ENCODE results near the gene PAPOLG.
"Not testable (repeated sequence)": the region's sequence is repeated elsewhere in the genome, so short reads cannot be mapped to it uniquely, and the experiment has no call there.

PAPOLG gene

GRCh38 chr2:60821587-60822302 lies 65.7 kb downstream of the PAPOLG start:
- in situ Hi-C loops (cut with MboI; ENCODE audit: low sequenced_read_pairs): no loop called here

- in situ Hi-C loops (cut with MboI; ENCODE audit: low sequenced_read_pairs): no loop called here
Measured at GRCh38 chr2:60822987-60823386, 66.9 kb downstream of the PAPOLG start.

GRCh38 chr2:60823694-60824305 lies 67.7 kb downstream of the PAPOLG start:
- in situ Hi-C loops (cut with MboI; ENCODE audit: low sequenced_read_pairs): no loop called here

- in situ Hi-C loops (cut with MboI; ENCODE audit: low sequenced_read_pairs): no loop called here
Measured at GRCh38 chr2:60825666-60826065, 69.6 kb downstream of the PAPOLG start.

GRCh38 chr2:60826111-60826510 lies 70.0 kb downstream of the PAPOLG start:
- in situ Hi-C loops (cut with MboI; ENCODE audit: low sequenced_read_pairs): no loop called here

- in situ Hi-C loops (cut with MboI; ENCODE audit: low sequenced_read_pairs): not testable (repeated sequence)
Measured at GRCh38 chr2:60826860-60827259, 70.8 kb downstream of the PAPOLG start.

GRCh38 chr2:60827369-60827768 lies 71.3 kb downstream of the PAPOLG start:
- in situ Hi-C loops (cut with MboI; ENCODE audit: low sequenced_read_pairs): no loop called here

- in situ Hi-C loops (cut with MboI; ENCODE audit: low sequenced_read_pairs): no loop called here
Measured at GRCh38 chr2:60830991-60831390, 74.9 kb downstream of the PAPOLG start.

- in situ Hi-C loops (cut with MboI; ENCODE audit: low sequenced_read_pairs): no loop called here
Measured at GRCh38 chr2:60831921-60832320, 75.9 kb downstream of the PAPOLG start.

GRCh38 chr2:60832621-60833020 lies 76.6 kb downstream of the PAPOLG start:
- in situ Hi-C loops (cut with MboI; ENCODE audit: low sequenced_read_pairs): no loop called here

- in situ Hi-C loops (cut with MboI; ENCODE audit: low sequenced_read_pairs): no loop called here
Measured at GRCh38 chr2:60834270-60834717, 78.2 kb downstream of the PAPOLG start.

- in situ Hi-C loops (cut with MboI; ENCODE audit: low sequenced_read_pairs): no loop called here
Measured at GRCh38 chr2:60836491-60836890, 80.4 kb downstream of the PAPOLG start.

GRCh38 chr2:60837123-60837522 lies 81.1 kb downstream of the PAPOLG start:
- in situ Hi-C loops (cut with MboI; ENCODE audit: low sequenced_read_pairs): no loop called here

- in situ Hi-C loops (cut with MboI; ENCODE audit: low sequenced_read_pairs): no loop called here
Measured at GRCh38 chr2:60838481-60838880, 82.4 kb downstream of the PAPOLG start.

GRCh38 chr2:60839126-60839813 lies 83.2 kb downstream of the PAPOLG start:
- in situ Hi-C loops (cut with MboI; ENCODE audit: low sequenced_read_pairs): no loop called here

GRCh38 chr2:60840880-60841279 lies 84.8 kb downstream of the PAPOLG start:
- in situ Hi-C loops (cut with MboI; ENCODE audit: low sequenced_read_pairs): no loop called here

GRCh38 chr2:60843006-60843405 lies 86.9 kb downstream of the PAPOLG start:
- in situ Hi-C loops (cut with MboI; ENCODE audit: low sequenced_read_pairs): no loop called here

- in situ Hi-C loops (cut with MboI; ENCODE audit: low sequenced_read_pairs): no loop called here
Measured at GRCh38 chr2:60844105-60844504, 88.0 kb downstream of the PAPOLG start.

GRCh38 chr2:60847854-60848253 lies 91.8 kb downstream of the PAPOLG start:
- in situ Hi-C loops (cut with MboI; ENCODE audit: low sequenced_read_pairs): no loop called here
